PC-9 (cell line): ENCODE results near the gene ALDH3B2. TPM values are rescaled to one million over a fixed set of nuclear protein-coding genes. Genes with fewer than 3 reads are reported as not detected.

Experiments used
- BruUV-seq: library from RNA; stranded (reverse); fragments of 400-500 nt; replicated peaks from 2 replicates; lab custom pipeline; 2021; lab: Mats Ljungman, UMichigan
- CTCF ChIA-PET: fragments of 300-600 bp; sonication (Branson Sonifier 250); formaldehyde crosslinking; loops from one replicate; lab custom pipeline; 2022; ENCODE audit warnings: antibody characterized with exemption; lab: Charles Lee
- POLR2A ChIA-PET: fragments of 300-600 bp; sonication (Branson Sonifier 250); formaldehyde crosslinking; loops from one replicate; lab custom pipeline; 2022; ENCODE audit warnings: antibody characterized with exemption; ENCODE audit not compliant: unreplicated experiment; lab: Charles Lee
- DNase-seq, 2 experiments: peaks; one replicate each; pipeline versions ENCODE4 v3.0.0 to v3.0.0-alpha.2; 2015 to 2022; ENCODE audit warnings: mixed read lengths in 1 of 2
- H2AFZ ChIP-seq: fragments of 200-600 bp; sonication (generic); 2 replicates; pipeline ENCODE4 v1.8.1; 2017; ENCODE audit warnings: antibody characterized with exemption
- H3F3A ChIP-seq: fragments of 200-600 bp; sonication (generic); 2 replicates; pipeline ENCODE4 v1.8.1; 2017; ENCODE audit warnings: antibody characterized with exemption, mild to moderate bottlenecking, low read depth; ENCODE audit not compliant: insufficient read depth
- H3K27ac ChIP-seq: fragments of 200-600 bp; sonication (generic); 2 replicates; pipeline ENCODE4 v1.6.1; 2016; ENCODE audit warnings: mixed run types
- H3K27me3 ChIP-seq: fragments of 200-600 bp; sonication (generic); 2 replicates; pipeline ENCODE4 v1.6.1; 2016; ENCODE audit warnings: low read depth, mixed run types; ENCODE audit not compliant: insufficient read depth
- H3K36me3 ChIP-seq: fragments of 200-600 bp; sonication (generic); 2 replicates; pipeline ENCODE4 v1.6.1; 2016; ENCODE audit warnings: low read depth, mixed run types
- H3K4me1 ChIP-seq: fragments of 200-600 bp; sonication (generic); replicated peaks from 2 replicates; pipeline ENCODE4 v1.6.1; 2016; ENCODE audit warnings: mixed run types; ENCODE audit not compliant: insufficient read depth
- H3K4me2 ChIP-seq: fragments of 200-600 bp; sonication (generic); 2 replicates; pipeline ENCODE4 v1.6.1; 2017; ENCODE audit warnings: mixed run types
- H3K4me3 ChIP-seq: fragments of 200-600 bp; sonication (generic); 2 replicates; pipeline ENCODE4 v1.6.1; 2016; ENCODE audit warnings: mixed run types
- H3K79me2 ChIP-seq: fragments of 200-600 bp; sonication (generic); 2 replicates; pipeline ENCODE4 v1.6.1; 2017; ENCODE audit warnings: low read depth, mixed run types
- H3K9me2 ChIP-seq: fragments of 200-600 bp; sonication (generic); 2 replicates; pipeline ENCODE4 v1.8.1; 2017; ENCODE audit warnings: mild to moderate bottlenecking; ENCODE audit not compliant: insufficient read depth
- H3K9me3 ChIP-seq: fragments of 200-600 bp; sonication (generic); 2 replicates; pipeline ENCODE4 v1.8.1; 2016; ENCODE audit warnings: low read depth; ENCODE audit not compliant: insufficient read depth
- H4K20me1 ChIP-seq: fragments of 200-600 bp; sonication (generic); 2 replicates; pipeline ENCODE4 v1.8.1; 2017; ENCODE audit not compliant: insufficient read depth
- EZH2 ChIP-seq: fragments of 200-600 bp; sonication (generic); IDR thresholded peaks from 2 replicates; pipeline ENCODE4 v1.8.0; 2017; ENCODE audit warnings: antibody characterized with exemption, low read depth
- intact Hi-C: fragments of 100-400 bp; cut with micrococcal nuclease; formaldehyde crosslinking; loops from one replicate; pipeline ENCODE4 v1.10.0; 2022; ENCODE audit not compliant: unreplicated experiment
- total RNA-seq: library from RNA; stranded (reverse); gene quantifications from 2 replicates; pipeline ENCODE4 v1.2.3, GENCODE V29; 2021
- TF ChIP-seq, protein P1 (sequence below): fragments of 200-600 bp; sonication (generic); conservative IDR thresholded peaks from 2 replicates; pipeline ENCODE4 v1.6.1; 2017; ENCODE audit warnings: mixed run types, antibody characterized with exemption, mild to moderate bottlenecking, moderate library complexity

The ALDH3B2 gene
- total RNA-seq, 1 experiment from 2014 or later, result 9.8 TPM

DNA sequence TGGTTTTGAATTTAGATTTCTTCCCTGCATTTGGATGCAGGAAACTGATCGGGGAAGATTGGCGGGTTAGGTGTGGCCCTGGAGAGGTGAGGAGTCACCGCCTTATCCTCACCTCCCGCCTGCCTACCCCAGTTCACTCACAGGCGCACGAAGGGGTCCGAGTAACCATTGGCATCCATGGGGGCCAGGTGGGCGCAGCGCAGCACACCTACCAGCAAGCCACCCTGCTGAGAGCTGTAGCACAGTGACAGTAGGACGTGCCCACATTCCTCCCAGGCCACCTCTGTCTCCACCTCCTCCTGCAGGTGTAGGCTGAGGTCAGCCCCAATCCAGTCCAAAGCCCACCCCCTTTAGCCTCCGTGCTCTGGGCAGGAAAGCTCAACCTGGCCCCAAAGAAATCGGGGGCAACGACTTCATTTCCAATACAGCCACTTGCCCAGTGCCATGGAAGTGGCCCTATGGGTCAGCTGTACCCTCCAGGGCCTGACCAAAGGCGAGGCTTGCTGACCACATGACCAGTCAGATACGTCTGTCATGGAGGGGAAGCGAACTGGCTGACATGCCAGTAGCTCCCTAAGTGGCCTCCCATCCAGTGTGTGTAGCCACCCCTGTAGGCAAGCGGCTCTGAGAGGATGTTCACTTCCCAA, 61.0 kb downstream of the ALDH3B2 start:
- Histone ChIP-seq H3K27ac (no peak overlapping the region), H3K4me1 (no peaks in the 10 kb centered on the region), H3K27me3 (no peaks in the 10 kb centered on the region), H3K4me3 (no peak overlapping the region), H2AFZ (no peak overlapping the region), H3K79me2 (0 out of 2 replicates have a peak, but pooled peaks cover under 1% of the 10 kb centered on the region), H3F3A (peaks cover 13% of the 10 kb centered on the region; the same call in 1 of the 2 replicates), H3K9me3 (no peaks in the 10 kb centered on the region), H3K9me2 (no peaks in the 10 kb centered on the region), H4K20me1 (no peaks in the 10 kb centered on the region), H3K4me2 (no peak overlapping the region), H3K36me3 (0 out of 2 replicates have a peak, but pooled peaks cover 10% of the 10 kb centered on the region)
- BruUV-seq, result no TSS peak
- ChIA-PET POLR2A (interaction anchor here (0.5 to 0.7 kb wide), 2 partner anchors 68 to 145 kb away, joined by 4 to 7 read pairs; no protein-coding TSS in a partner anchor), CTCF (interaction anchor here (0.6 to 1.1 kb wide), 3 partner anchors 9 to 140 kb away, joined by 3 to 9 read pairs (median 3); no protein-coding TSS in a partner anchor)
- TF ChIP-seq, protein P1, sequence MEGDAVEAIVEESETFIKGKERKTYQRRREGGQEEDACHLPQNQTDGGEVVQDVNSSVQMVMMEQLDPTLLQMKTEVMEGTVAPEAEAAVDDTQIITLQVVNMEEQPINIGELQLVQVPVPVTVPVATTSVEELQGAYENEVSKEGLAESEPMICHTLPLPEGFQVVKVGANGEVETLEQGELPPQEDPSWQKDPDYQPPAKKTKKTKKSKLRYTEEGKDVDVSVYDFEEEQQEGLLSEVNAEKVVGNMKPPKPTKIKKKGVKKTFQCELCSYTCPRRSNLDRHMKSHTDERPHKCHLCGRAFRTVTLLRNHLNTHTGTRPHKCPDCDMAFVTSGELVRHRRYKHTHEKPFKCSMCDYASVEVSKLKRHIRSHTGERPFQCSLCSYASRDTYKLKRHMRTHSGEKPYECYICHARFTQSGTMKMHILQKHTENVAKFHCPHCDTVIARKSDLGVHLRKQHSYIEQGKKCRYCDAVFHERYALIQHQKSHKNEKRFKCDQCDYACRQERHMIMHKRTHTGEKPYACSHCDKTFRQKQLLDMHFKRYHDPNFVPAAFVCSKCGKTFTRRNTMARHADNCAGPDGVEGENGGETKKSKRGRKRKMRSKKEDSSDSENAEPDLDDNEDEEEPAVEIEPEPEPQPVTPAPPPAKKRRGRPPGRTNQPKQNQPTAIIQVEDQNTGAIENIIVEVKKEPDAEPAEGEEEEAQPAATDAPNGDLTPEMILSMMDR, result no peak
- no peak for TF ChIP-seq EZH2
- no peak for DNase-seq
- intact Hi-C loops, result no loop called here

GRCh38 chr11:67612751-67613150, 61.7 kb downstream of the ALDH3B2 start:
- peaks cover 4% of the 10 kb centered on the region for H3K4me1 ChIP-seq
- no peaks in the 10 kb centered on the region for H3K27me3 ChIP-seq
- H3K79me2 ChIP-seq, result peaks cover 7% of the 10 kb centered on the region
- no peak for DNase-seq
- H3K4me2 ChIP-seq, result no peak overlapping the region
- BruUV-seq, result no TSS peak
- H3K9me2 ChIP-seq, result no peaks in the 10 kb centered on the region
- intact Hi-C loops, result no loop called here
- no peak overlapping the region for H3K27ac ChIP-seq
- CTCF ChIA-PET, result interaction anchor here (0.6 kb wide), 1 partner anchor 1230 kb away, joined by 4 read pairs; no protein-coding TSS in a partner anchor
- POLR2A ChIA-PET, result no interaction called here
- peaks cover 13% of the 10 kb centered on the region; the same call in 1 of the 2 replicates for H3F3A ChIP-seq
- H3K36me3 ChIP-seq, result 0 out of 2 replicates have a peak, but pooled peaks cover 10% of the 10 kb centered on the region
- H3K9me3 ChIP-seq, result no peaks in the 10 kb centered on the region
- no peaks in the 10 kb centered on the region for H4K20me1 ChIP-seq
- TF ChIP-seq, protein P1, result no peak
- TF ChIP-seq EZH2, result no peak
- H2AFZ ChIP-seq, result no peak overlapping the region
- H3K4me3 ChIP-seq, result no peak overlapping the region

Other genes starting within 250 kb of the ALDH3B2 start
- 52.0 and 54.0 TPM in 2 replicates for gene RPS6KB2, start 246.1 kb downstream of the ALDH3B2 start, total RNA-seq
- gene PTPRCAP, start 236.9 kb downstream of the ALDH3B2 start, total RNA-seq, result 1.2 and 1.3 TPM in 2 replicates
- 129 and 161 TPM in 2 replicates for gene CORO1B, start 231.1 kb downstream of the ALDH3B2 start, total RNA-seq
- not detected in 2 replicates for gene GPR152, start 221.9 kb downstream of the ALDH3B2 start, total RNA-seq
- gene CABP4, start 219.3 kb downstream of the ALDH3B2 start, total RNA-seq, result 2.0 and 2.5 TPM in 2 replicates
- gene TMEM134, start 205.4 kb downstream of the ALDH3B2 start, total RNA-seq, result 85.7 and 125 TPM in 2 replicates
- 95.3 and 125 TPM in 2 replicates for gene AIP, start 191.6 kb downstream of the ALDH3B2 start, total RNA-seq
- gene PITPNM1, start 169.3 kb downstream of the ALDH3B2 start, total RNA-seq, result 84.0 and 116 TPM in 2 replicates
- 80.0 and 89.3 TPM in 2 replicates for gene CDK2AP2, start 166.5 kb downstream of the ALDH3B2 start, total RNA-seq
- not detected in 2 replicates for gene CABP2, start 151.2 kb downstream of the ALDH3B2 start, total RNA-seq
- gene GSTP1, start 90.8 kb downstream of the ALDH3B2 start, total RNA-seq, result 2,063 and 2,645 TPM in 2 replicates
- gene NDUFV1, start 67.7 kb downstream of the ALDH3B2 start, total RNA-seq, result 321 and 463 TPM in 2 replicates
- gene NUDT8, start 44.7 kb downstream of the ALDH3B2 start, total RNA-seq, result 25.5 and 33.3 TPM in 2 replicates
- not detected in 2 replicates for gene TBX10, start 34.9 kb downstream of the ALDH3B2 start, total RNA-seq
- 0.81 TPM in 1 of 2 replicates, not detected in the other for gene ACY3, start 23.9 kb downstream of the ALDH3B2 start, total RNA-seq